Sigmoid colon (tissue), 3 donors: ENCODE data around the gene EPHA10.

Experiments used
- POLR2A ChIP-seq, 2 donors: fragments of 450-650 bp; IDR thresholded peaks; one replicate each; pipeline ENCODE4 v1.6.1; 2016; ENCODE audit warnings: antibody characterized with exemption in 2 of 2, mild to moderate bottlenecking in 2 of 2, moderate library complexity in 2 of 2
- TF ChIP-seq, protein P1 (sequence below), 4 experiments: fragments of 450-650 bp in 3 of 4; fragments of 200-600 bp in 1 of 4; IDR thresholded peaks; one replicate each; pipeline ENCODE4 v1.5.1; 2016 to 2019; ENCODE audit warnings: antibody characterized with exemption in 4 of 4, mild to moderate bottlenecking in 3 of 4, moderate library complexity in 2 of 4

GRCh38 chr1:37719572-37720195, 45.2 kb downstream of the EPHA10 start:
- no peak for TF ChIP-seq POLR2A (IDR thresholded peaks at IDR 0.05)
- TF ChIP-seq, protein P1, sequence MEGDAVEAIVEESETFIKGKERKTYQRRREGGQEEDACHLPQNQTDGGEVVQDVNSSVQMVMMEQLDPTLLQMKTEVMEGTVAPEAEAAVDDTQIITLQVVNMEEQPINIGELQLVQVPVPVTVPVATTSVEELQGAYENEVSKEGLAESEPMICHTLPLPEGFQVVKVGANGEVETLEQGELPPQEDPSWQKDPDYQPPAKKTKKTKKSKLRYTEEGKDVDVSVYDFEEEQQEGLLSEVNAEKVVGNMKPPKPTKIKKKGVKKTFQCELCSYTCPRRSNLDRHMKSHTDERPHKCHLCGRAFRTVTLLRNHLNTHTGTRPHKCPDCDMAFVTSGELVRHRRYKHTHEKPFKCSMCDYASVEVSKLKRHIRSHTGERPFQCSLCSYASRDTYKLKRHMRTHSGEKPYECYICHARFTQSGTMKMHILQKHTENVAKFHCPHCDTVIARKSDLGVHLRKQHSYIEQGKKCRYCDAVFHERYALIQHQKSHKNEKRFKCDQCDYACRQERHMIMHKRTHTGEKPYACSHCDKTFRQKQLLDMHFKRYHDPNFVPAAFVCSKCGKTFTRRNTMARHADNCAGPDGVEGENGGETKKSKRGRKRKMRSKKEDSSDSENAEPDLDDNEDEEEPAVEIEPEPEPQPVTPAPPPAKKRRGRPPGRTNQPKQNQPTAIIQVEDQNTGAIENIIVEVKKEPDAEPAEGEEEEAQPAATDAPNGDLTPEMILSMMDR (IDR thresholded peaks at IDR 0.05): no peak
